ENCODE results near the gene SMYD3. TPM values are rescaled to one million over a fixed set of nuclear protein-coding genes. Genes with fewer than 3 reads are reported as not detected.

Gene SMYD3
- total RNA-seq, 1 donor from 2014 or later = 31.9 TPM

GRCh38 chr1:245957427-245957826 lies 549.7 kb downstream of the SMYD3 start:
- Mint-ChIP-seq H3K27ac (no peak overlapping the region), H3K9me3 (ENCODE audit: low read depth) (no peaks in the 10 kb centered on the region), H3K4me1 (ENCODE audit: low read depth) (no peaks in the 10 kb centered on the region), H3K36me3 (ENCODE audit: insufficient read depth) (no peaks in the 10 kb centered on the region), H3K27me3 (no peaks in the 10 kb centered on the region), H3K4me3 (ENCODE audit: low read depth) (no peak overlapping the region)
- no peak for TF ChIP-seq CTCF (IDR thresholded peaks at IDR 0.05; ENCODE audit: unreplicated experiment)
- DNase-seq (ENCODE audit: low spot score, unreplicated experiment) = no peak

GRCh38 chr1:245956225-245956624 lies 550.9 kb downstream of the SMYD3 start:
- H3K27me3 Mint-ChIP-seq = no peaks in the 10 kb centered on the region
- TF ChIP-seq CTCF (IDR thresholded peaks at IDR 0.05; ENCODE audit: unreplicated experiment) = no peak
- no peaks in the 10 kb centered on the region for H3K9me3 Mint-ChIP-seq (ENCODE audit: low read depth)
- H3K4me1 Mint-ChIP-seq (ENCODE audit: low read depth) = no peaks in the 10 kb centered on the region
- no peak overlapping the region for H3K27ac Mint-ChIP-seq
- H3K4me3 Mint-ChIP-seq (ENCODE audit: low read depth) = no peak overlapping the region
- H3K36me3 Mint-ChIP-seq (ENCODE audit: insufficient read depth) = no peaks in the 10 kb centered on the region
- no peak for DNase-seq (ENCODE audit: low spot score, unreplicated experiment)

GRCh38 chr1:245953876-245954660 lies 553.0 kb downstream of the SMYD3 start:
- no peak overlapping the region for H3K4me3 Mint-ChIP-seq (ENCODE audit: low read depth)
- no peak overlapping the region for H3K27ac Mint-ChIP-seq
- no peak for TF ChIP-seq CTCF (IDR thresholded peaks at IDR 0.05; ENCODE audit: unreplicated experiment)
- no peaks in the 10 kb centered on the region for H3K36me3 Mint-ChIP-seq (ENCODE audit: insufficient read depth)
- H3K9me3 Mint-ChIP-seq (ENCODE audit: low read depth) = no peaks in the 10 kb centered on the region
- DNase-seq (ENCODE audit: low spot score, unreplicated experiment) = no peak
- H3K27me3 Mint-ChIP-seq = no peaks in the 10 kb centered on the region
- H3K4me1 Mint-ChIP-seq (ENCODE audit: low read depth) = no peaks in the 10 kb centered on the region

- no peak for DNase-seq (ENCODE audit: low spot score, unreplicated experiment)
- Mint-ChIP-seq H3K36me3 (ENCODE audit: insufficient read depth) (no peaks in the 10 kb centered on the region), H3K9me3 (ENCODE audit: low read depth) (no peaks in the 10 kb centered on the region), H3K27ac (no peak overlapping the region), H3K4me1 (ENCODE audit: low read depth) (no peaks in the 10 kb centered on the region), H3K4me3 (ENCODE audit: low read depth) (no peak overlapping the region), H3K27me3 (no peaks in the 10 kb centered on the region)
- no peak for TF ChIP-seq CTCF (IDR thresholded peaks at IDR 0.05; ENCODE audit: unreplicated experiment)
These were observed 554.6 kb downstream of the SMYD3 start for GRCh38 chr1:245952383-245953026.

GRCh38 chr1:245948786-245949185 lies 558.3 kb downstream of the SMYD3 start:
- Mint-ChIP-seq H3K36me3 (ENCODE audit: insufficient read depth) (no peaks in the 10 kb centered on the region), H3K9me3 (ENCODE audit: low read depth) (peaks cover 6% of the 10 kb centered on the region), H3K27me3 (no peaks in the 10 kb centered on the region), H3K4me1 (ENCODE audit: low read depth) (no peaks in the 10 kb centered on the region), H3K27ac (no peak overlapping the region), H3K4me3 (ENCODE audit: low read depth) (no peak overlapping the region)
- no peak for TF ChIP-seq CTCF (IDR thresholded peaks at IDR 0.05; ENCODE audit: unreplicated experiment)
- no peak for DNase-seq (ENCODE audit: low spot score, unreplicated experiment)

Measured in progenitor cell of endocrine pancreas (in vitro differentiated cells).